Stimulated activated CD4-positive, alpha-beta T cell treated with anti-CD3 and anti-CD28 coated beads, TNF-alpha, amount 100 ng/mL, for 24 hours (primary cell): Measurements from ENCODE around the gene PTGDS.
"Not testable (repeated sequence)": the region's sequence is repeated elsewhere in the genome, so short reads cannot be mapped to it uniquely, and the experiment has no call there.

Experiments
- DNase-seq, 3 experiments: peaks; one replicate each; pipeline ENCODE4 v3.0.0-alpha.2; 2020; ENCODE audit warnings: low read depth in 3 of 3

Gene PTGDS

DNA sequence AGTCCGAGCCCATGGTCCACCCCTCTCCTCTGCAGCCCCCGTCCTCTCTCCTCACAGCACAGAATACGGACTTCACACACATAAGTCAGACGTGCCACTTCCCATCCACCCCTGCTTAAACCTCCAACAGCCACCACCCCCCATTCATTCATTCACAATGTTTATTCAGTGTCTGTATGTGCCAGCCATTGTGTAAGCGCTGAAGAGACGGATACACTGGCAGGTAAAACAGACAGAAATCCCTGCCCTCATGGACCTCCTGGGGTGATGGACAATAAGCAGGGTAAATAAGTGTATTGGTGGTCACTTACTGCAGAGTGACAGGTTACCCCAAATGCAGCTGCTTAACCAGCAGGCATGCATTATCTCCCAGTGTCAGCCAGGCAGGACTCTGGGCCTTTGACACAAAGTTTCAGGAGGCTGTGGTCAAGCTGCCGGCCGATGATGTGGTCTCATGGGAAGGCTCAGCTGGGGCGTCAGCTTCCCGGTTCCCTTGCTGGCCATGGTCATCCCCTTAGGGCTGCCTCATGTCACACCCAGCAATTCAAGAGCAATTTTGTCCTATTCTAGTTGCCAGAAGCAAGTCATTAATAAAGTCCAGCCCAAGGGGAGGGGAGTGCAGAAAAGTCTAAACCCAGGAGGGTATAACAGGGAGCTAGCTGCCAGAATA, 13.1 kb downstream of the PTGDS start:
- no peak for DNase-seq

DNA sequence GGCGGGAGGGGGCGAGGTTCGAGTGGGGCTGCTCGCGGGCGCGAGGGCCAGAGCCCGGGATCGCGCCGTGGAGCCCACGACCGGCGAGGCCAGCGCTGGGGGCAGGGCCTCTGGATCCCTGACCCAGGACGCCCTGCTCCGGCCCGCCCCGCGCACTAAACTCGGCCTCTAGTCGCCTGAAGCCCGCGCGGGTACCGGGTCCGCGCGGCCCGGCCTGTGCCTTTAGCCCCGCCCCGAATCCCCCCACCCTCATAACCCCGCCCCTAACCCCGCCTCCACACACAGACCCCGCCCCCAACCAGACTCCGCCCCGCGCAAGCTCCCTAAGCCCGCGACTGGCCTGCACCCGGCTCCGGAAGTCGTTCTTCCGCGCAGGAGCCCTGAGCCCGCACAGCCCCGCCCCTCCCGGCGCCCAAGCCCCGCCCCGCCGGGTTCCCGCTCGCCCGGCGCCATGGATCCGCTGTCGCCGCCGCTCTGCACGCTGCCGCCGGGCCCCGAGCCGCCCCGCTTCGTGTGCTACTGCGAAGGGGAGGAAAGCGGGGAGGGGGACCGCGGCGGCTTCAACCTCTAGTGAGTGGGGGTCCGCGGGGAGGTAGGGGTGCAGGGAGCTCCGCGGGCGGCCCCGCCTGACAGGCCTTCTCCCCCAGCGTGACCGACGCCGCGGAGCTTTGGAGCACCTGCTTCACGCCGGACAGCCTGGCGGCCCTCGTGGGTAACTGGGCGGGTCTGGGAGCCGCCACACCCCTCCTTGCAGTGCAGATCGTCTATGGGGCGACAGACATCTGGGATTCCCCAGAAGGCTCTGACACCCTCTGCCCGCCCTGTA, 14.9 kb downstream of the PTGDS start, which contains the start of gene PAXX:
TSS of gene PAXX (plus strand) at position 430 of the 826 bp plus-strand sequence. CDS start at position 452, 22 bp downstream.
- DNase-seq, result peak; percentile 86 to 95 (median 89)

DNA sequence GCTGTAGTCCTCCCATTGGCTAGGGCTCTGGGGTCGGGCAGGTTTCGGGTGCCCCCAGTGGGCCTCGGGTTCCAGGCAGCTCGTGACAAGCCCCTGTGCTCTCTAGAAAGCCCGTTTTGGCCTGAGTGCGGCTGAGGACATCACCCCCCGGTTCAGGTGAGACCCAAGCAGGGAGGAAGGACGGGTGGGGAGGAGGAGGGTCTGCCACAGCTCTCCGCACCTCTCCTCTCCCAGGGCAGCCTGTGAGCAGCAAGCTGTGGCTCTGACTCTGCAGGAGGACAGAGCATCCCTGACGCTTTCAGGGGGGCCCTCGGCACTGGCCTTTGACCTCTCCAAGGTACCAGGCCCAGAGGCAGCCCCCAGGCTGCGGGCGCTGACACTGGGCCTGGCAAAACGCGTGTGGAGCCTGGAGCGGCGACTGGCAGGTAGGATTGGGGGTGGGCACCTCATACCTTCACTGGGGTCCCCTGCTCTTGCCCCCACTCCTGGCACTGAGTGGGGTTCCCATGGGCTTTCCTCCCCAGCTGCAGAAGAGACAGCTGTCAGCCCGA, 15.6 kb downstream of the PTGDS start:
- no peak for DNase-seq

DNA sequence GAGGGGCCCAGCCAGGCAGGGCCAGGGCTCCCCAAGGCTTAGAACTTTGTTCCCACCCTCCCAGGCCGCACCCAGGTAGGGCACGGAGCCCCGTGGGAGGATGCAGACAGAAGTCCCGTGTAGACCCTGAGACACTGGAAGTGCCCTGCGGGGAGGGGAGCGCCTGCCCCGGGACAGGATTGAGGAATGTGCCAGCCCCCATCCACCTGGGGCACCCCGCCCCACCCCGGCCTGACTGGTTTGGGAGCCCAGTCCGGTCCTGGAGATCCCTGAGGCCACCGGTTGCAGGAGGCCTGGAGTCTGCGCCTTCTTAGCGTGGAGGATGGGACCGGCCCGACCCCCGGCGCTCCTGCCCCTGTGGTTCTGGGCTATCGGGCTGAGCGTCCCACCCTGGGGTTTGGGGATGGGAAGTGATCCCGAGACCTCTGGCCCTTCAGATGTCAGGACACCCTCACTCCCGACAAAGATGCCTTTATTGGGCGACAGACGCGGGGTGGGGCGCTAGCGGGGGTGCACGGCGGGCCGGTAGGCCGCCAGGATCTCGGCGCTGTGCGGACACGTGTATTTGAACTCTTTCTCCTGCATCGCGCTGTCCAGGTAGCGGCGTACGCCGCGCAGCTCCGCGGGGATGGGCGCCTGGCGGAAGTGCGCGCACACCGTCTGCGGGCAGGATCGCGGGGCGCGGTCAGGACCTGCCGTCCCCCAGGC, 17.0 kb downstream of the PTGDS start:
- DNase-seq, result no peak

DNA sequence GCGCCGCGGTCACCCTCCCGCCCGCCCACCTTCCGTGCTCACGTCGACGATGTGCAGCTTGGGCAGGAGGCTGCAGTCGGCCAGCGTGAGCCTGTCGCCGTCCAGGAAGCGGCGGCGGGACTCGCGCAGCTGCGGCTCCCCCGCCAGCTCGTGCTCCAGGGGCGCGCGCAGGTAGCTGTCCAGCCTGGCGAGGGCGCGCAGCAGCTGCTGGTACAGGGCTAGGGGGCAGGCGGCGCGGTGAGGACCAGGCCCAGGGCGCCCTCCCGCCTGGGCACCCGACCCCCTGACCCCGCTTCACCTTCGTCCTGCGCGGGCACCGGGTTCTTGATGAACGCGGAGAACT, 17.6 kb downstream of the PTGDS start:
- no peak for DNase-seq

DNA sequence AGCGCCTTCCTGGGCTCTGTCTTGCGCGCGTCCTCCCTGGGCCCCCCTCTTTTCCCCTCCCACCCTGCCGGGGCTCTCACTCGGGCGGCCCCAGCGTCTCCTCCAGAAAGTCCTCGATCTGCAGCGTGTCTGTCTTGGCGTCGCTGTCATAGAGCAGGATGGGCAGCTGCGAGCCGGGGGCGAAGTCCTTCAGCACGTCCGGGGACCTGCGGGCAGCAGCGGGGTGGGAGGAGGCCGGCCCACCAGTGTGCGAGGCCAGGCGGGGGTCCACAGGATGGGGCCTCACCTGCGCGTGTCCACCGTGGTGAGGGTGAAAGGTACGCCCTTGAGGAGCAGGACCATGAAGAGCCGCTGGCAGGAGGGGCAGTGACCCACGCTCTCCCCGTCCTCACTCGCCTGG, 18.1 kb downstream of the PTGDS start:
- no peak for DNase-seq

DNA sequence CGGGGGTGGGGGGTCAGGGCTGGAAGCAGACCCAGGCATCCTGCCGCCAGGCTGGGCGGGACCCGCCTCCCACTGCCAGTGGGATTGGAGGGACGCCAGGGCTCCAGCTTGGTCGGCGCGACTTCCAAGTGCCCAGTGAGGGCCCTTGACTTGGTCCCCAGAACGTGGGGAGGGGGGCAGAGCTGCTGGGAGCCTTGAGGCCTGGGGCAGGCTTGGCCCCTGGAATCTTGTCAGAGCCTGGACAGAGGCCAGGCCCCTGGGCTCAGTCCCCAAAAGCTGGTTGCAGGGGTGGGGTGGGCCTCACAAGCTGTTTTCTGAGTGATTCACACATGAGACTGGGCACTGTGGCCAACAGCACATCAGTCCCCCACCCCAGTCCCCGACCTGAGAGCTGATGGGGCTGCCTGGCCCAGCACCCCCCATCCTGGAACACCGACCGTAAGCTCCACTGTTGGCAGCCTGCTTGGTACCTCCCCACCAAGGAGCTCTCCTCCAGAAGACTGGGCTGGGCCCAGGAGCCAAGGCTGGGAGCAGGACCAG, 18.5 kb downstream of the PTGDS start:
- DNase-seq, result no peak

DNA sequence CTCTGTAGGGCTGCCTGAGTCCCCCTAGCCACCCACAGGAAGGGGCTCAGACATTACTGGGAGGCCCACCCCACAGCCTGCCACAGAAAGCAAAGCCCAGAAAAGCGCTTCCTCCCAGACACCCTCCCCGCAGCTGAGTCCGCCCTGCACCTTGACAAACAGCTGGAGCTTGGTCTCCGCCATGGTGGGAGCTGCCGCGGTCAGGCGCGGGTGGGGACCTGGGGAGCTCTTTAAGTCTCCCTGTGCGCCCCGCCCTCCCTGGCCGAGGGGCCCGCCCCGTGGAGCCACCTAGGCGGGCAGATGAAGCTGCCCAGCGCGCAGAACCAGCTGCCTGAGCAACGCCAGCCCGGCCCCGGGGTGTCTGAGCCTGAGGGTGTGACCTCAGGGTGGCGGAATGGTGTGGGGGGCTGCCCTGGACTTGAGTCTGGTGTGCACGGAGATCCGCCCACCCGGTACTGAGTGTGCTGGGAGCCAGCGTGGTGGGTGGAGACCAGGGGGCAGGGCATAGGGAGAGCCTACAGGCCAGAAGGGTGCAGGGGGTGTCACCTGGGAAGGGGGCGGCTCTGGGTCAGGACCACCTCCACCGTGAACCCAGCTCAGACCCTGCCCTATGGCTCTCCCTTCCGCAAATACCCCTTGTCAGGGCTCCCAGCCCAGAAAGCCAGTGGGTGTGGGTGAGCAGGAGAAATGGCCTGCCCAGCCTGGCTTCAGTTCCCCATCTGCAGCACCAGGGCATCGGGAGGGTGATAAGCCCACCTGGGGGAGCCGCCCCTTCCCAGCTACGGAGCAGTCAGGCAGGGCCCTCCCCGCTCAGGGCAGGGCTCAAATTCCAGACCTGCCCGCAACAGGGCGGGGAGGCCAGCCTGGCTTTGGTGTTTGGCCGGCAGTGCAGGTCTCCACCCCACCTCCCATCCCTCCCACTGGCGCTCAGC, 19.3 kb downstream of the PTGDS start, which contains the start of gene CLIC3:
TSS of gene CLIC3 (minus strand) at position 208 of the 932 bp plus-strand sequence. CDS start at position 183, 25 bp downstream.
- no peak for DNase-seq

DNA sequence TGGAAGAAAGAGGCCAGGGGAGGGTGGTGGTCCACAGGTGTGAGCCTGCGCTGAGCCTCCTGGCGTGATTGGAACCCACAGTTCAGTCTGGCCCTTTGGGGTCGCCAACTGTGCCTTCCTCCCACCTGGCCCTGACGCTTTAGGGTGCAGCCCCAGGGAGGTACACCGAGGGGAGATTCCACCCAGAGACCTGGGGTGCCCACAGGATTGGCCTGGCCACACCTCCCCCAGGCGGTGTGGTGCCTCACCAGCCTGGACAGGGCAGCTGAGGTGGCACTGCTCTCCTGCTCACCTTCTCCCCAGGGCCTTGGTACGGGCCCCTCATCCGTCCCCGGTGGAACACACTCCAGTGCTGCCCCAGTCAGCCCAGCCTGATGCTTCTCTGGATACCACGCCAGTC, 20.1 kb downstream of the PTGDS start:
- no peak for DNase-seq

DNA sequence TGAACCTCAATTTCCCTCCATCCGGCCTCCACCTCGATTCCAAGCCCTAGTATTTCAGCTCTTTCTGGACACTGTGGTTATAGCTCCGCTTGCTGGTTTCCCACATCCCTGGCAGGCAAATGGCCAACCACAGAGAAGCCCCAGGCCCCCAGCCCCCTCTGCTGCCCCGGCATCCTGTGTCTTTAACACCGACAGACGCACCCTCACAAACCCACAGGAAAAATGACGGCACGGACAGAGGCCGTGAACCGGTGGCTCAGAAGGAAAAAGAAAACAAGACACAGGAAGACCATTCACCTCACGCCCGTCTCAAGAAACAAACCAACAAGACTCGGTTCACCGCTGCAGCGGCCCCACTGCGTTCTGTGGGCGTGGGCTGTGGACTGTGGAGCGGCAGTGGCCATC, 20.5 kb downstream of the PTGDS start:
- no peak for DNase-seq

DNA sequence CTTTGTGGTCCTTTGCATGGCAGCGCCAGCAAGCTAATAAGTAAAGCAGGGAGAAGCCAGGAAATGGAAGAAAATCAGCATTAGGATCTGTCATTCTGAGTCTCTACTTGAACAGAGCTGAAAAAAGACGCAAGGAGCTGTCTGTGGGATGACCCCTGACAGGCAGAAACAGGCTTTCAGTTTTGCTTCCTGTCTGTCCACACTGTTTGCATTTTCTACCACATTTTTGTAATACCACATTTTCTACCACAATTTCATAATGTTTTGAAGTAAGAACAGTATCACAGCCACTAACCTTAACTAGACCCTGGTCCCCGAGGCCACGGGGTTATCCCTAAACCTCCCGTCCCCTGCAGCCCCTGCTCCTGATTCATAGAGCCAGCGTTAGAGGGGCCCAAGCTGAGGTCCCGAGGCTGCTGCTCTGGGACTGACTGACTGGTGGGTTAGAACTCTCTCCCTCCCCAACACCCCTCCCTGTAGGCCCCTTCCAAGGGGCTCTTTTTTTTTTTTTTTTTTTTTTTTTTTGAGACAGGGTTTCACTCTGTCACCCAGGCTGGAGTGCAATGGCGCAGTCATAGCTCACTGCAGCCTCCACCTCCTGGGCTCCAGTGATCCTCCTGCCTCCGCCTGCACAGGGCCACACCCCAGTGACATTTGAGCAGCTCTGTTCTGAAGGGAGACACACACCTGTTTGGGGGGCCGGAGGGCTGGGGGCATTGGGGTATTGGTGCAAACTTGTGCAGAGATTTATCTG, 23.1 kb downstream of the PTGDS start:
- no peak for DNase-seq

DNA sequence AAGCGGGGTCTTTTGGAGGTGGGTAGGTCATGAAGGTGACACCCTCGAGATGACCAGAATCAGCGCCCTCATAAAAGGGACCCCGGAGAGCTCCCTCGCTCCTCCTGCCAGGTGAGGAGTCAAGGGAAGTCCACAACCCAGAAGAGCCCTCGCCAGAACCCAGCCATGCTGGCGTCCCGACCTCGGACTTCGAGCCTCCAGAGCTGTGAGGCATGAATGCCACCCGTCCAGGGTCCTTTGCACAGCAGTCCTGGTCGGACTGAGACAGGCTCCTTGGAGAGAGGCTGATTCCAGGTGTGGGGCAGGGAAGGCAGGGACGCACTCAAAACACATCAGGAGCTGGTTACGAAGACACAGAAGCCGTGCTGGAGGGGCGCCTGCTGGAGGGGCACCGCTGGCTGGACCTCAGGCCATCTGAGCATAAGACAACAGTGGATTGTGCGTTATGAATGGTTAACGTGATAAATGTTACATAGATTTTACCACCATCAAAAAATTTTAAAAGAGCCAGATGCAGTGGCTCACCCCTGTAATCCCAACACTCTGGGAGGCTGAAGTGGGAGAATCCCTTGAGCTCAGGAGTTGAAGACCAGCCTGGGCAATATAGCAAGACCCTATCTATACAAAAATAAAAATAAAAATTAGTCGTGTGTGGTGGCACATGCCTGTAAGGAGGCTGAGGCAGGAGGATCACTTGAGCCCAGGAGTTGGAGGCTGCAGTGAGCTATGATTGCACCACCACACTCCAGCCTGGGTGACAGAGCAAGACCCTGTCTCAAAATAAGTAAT, 24.7 kb downstream of the PTGDS start:
- DNase-seq, result no peak

DNA sequence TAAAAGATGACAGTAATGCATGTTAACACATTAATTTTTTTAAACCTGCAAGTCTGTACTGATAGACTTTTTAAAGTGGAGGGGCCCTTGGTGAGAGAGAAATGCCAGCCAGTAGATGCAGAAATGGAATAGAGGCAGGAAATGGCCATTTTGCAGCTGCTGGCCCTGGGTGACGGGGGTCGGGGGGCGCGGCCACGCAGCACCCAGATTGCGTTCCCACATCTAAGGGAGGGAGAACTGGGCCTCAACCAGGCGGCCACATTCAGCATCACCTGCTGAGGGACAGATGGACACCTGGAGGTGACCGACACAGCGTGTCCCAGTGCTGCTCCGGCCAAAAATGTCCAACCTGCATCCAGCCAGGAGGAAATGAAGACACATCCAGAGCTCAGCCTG, 25.3 kb downstream of the PTGDS start:
- DNase-seq, result no peak

DNA sequence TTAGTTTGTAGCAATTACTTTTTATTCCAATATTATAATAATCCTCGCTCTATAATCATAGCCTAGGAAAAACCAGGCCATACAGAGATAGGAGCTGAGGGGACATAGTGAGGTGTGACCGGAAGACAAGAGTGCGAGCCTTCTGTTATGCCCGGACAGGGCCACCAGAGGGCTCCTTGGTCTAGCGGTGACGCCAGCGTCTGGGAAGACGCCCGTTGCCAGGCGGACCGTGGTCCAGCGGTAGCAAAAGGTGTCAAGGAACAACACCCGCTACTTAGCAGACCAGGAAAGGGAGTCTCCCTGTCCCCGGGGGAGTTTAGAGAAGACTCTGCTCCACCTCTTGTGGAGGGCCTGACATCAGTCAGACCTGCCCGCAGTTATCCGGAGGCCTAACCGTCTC, 27.0 kb downstream of the PTGDS start:
- DNase-seq, result not testable (repeated sequence)

DNA sequence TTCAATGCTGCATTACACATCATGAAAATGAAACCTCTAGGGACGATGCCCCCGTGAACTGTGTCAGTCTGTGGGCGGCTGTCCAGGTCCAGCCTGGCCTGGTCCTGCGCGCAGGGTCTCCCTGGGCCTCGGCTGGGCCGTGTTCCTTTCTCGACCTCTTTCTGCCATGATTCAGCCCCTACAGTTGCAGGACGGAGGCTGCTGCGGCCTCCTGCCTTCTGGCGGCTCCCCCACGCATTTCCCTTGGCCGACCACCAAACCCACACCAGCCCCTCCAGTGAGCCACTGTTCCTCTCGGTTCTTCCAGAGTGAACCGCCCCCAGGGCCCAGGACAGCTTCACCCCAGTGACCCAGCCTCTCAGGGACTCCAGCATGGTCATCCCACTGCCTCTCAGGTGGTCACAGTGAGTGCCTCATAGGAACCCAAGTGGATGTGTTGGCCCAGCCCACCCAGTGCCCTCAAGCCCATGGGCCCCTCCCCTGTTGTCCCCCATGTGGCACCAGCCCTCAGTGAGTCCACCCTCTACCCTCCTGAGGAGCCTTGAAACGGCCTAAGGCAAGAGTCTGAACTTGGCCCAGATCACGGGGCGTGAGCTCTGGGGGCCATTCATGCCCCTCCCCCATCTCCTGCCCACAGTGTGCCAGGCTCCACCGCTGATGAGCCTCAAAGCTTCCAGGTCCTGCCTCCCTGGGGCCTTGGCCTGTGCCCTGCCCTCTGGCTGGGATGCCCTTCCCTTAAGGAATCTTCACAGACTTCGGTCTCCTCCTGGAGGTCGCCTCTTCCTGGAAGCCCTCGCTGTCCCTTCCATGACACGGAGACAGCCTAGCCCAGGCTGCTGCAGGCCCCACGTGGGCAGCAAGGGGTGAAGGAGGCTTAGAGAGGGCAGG, 29.1 kb downstream of the PTGDS start:
- no peak for DNase-seq

DNA sequence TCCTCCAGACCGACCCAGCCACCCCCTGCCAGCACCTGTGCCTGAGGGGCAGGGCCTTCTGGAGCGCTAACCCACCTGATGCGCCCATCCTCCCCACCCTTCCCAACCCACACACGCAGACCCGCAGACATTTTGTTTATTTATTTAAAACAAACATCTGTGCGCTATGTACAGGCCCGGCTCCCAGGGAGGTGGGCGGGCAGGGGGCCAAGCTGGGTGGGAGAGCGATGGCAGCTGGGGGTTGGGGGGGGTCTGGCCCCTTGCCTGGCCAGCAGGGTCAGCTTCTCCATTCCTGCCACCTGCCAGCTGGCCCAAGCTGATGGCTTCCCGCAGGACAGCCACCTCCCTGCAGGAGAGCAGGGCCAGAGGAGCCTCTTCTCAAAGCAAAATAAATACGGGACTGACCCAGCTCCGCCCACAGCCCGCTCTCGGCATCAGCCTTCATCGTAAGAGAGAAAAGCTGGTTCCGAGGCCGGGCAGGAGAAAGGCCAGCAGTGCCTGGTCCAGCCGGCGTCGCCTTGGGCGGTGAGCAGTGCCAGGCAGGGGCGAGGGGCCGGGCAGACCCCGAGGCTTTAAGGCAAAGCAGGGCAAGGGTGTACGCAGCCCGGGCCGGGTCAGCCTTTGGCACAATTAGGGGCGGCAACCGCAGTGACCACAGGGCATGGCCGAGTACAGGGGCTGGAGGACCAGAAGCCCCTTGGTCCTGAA, 30.0 kb downstream of the PTGDS start:
- no peak for DNase-seq

DNA sequence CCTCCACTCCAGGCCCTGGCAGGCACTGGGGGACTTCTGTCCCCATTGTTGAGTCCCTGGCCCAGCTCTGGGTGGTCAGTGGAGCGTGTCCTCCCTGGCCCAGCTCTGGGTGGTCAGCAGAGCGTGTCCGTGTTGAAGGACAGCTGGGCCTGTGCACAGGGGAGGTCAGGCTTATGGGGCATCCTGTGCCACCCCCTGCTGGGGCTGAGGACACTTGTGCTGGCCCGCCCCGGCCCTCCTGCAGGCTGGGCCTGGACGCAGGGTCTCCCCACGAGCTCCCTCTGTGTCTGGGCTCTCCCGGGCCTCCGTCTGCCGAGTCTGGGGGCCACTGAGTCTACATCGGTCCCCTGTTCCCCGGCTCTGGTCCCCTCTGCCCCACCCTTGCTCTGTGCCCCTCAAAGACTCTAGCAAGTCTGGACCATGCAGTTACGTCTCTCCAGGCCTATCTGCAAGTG, 30.5 kb downstream of the PTGDS start:
- DNase-seq, result no peak

DNA sequence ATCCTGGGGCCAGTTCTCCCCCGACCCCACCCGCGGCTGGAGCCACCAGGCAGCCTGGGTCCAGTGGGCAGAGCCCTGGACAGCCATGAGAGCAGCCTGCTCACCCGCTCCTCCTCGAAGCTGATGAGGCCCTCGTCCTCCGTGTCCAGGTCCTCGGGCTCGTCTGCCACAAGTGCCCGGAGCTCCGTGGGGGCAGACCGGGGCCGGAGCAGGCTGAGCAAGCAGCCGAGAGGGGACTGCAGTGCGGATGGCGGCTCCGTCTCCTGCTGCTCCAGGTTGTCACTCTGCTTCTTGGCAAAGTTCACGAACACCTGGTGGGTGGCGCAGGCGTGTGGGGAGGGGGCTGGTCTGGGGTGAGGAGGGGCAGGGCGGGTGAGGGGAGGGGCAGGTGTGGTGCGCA, 31.0 kb downstream of the PTGDS start:
- DNase-seq, result no peak
